B cell (primary cell): ENCODE measurements around the gene TAC3. TPM values are rescaled to one million over a fixed set of nuclear protein-coding genes. Genes with fewer than 3 reads are reported as not detected.

Experiments used
- ATAC-seq: fragments of 200-7000 bp; cut with Tn5 transposase; one replicate; pipeline ENCODE4 v1.10.0; 2021; ENCODE audit warnings: low read depth, mild to moderate bottlenecking, moderate number of reproducible peaks, moderate library complexity
- CTCF ChIA-PET: fragments of 350-600 bp; sonication (Branson Sonifier 250); formaldehyde crosslinking; loops from one replicate; lab custom pipeline; 2021; ENCODE audit warnings: antibody characterized with exemption, inconsistent platforms; lab: Charles Lee
- POLR2A ChIA-PET: fragments of 350-600 bp; sonication (Branson Sonifier 250); formaldehyde crosslinking; loops from one replicate; lab custom pipeline; 2021; ENCODE audit warnings: antibody characterized with exemption; lab: Charles Lee
- DNase-seq: peaks from one replicate; pipeline ENCODE4 v3.0.0; 2013
- H2AFZ ChIP-seq: 2 replicates; pipeline ENCODE4 v1.6.1; 2012; ENCODE audit warnings: mild to moderate bottlenecking, low read depth, low read length; ENCODE audit not compliant: insufficient read depth, poor library complexity, severe bottlenecking
- H3K27ac ChIP-seq, 2 donors: 1 replicate in 1 of 2; 2 replicates in 1 of 2; pipeline ENCODE4 v1.5.1; 2012 to 2013; ENCODE audit warnings: low read length in 2 of 2, mild to moderate bottlenecking in 2 of 2, moderate library complexity in 1 of 2
- H3K27me3 ChIP-seq, 4 experiments: fragments of 200-600 bp in 1 of 4; sonication (generic) in 1 of 4; replicated peaks in 1 of 4; 1 replicate in 2 of 4; 2 replicates in 2 of 4; pipeline versions ENCODE4 v1.6.1 to v1.7.0; 2013 to 2016; ENCODE audit warnings: low read length in 3 of 4, mild to moderate bottlenecking in 2 of 4, mixed read lengths in 1 of 4, moderate library complexity in 1 of 4; ENCODE audit not compliant: insufficient read depth in 4 of 4, control insufficient read depth in 3 of 4; ENCODE audit errors: control extremely low read depth in 1 of 4
- H3K36me3 ChIP-seq, 2 experiments: replicated peaks in 1 of 2; 1 replicate in 1 of 2; 2 replicates in 1 of 2; pipeline versions ENCODE4 v1.6.1 to v1.7.1; 2013; ENCODE audit warnings: low read length in 1 of 2; ENCODE audit not compliant: insufficient read depth in 2 of 2, control insufficient read depth in 1 of 2; ENCODE audit errors: control extremely low read depth in 1 of 2, extremely low read depth in 1 of 2
- H3K4me1 ChIP-seq, 2 donors: fragments of 200-600 bp in 1 of 2; sonication (generic) in 1 of 2; 1 replicate in 1 of 2; 2 replicates in 1 of 2; pipeline versions ENCODE4 v1.5.1 to v1.6.1; 2013 to 2017; ENCODE audit warnings: low read length in 2 of 2; ENCODE audit not compliant: control insufficient read depth in 2 of 2, insufficient read depth in 2 of 2
- H3K4me2 ChIP-seq: replicated peaks from 2 replicates; pipeline ENCODE3; 2012; ENCODE audit warnings: mild to moderate bottlenecking, low read depth, low read length; ENCODE audit not compliant: poor library complexity, severe bottlenecking
- H3K4me3 ChIP-seq, 5 experiments: fragments of 200-600 bp in 1 of 5; sonication (generic) in 1 of 5; 1 replicate in 3 of 5; 2 replicates in 2 of 5; pipeline versions ENCODE4 v1.5.1 to v1.7.0; 2011 to 2016; ENCODE audit warnings: low read length in 4 of 5, mild to moderate bottlenecking in 4 of 5, low read depth in 2 of 5, control low read depth in 1 of 5, moderate library complexity in 1 of 5; ENCODE audit not compliant: insufficient read depth in 1 of 5; ENCODE audit errors: control extremely low read depth in 1 of 5, extremely low read depth in 1 of 5
- H3K79me2 ChIP-seq: fragments of 200-600 bp; sonication (generic); one replicate; pipeline ENCODE4 v1.6.0; 2016; ENCODE audit warnings: low read length; ENCODE audit not compliant: control insufficient read depth, insufficient read depth
- H3K9ac ChIP-seq: fragments of 200-600 bp; sonication (generic); 2 replicates; pipeline ENCODE4 v1.6.1; 2017; ENCODE audit warnings: mild to moderate bottlenecking, low read length, moderate library complexity
- H3K9me3 ChIP-seq, 3 donors: one replicate each; pipeline versions ENCODE4 v1.6.1 to v1.7.1; 2013; ENCODE audit warnings: low read length in 2 of 3; ENCODE audit not compliant: control insufficient read depth in 2 of 3, insufficient read depth in 1 of 3; ENCODE audit errors: control extremely low read depth in 1 of 3
- H4K20me1 ChIP-seq: 2 replicates; pipeline ENCODE4 v1.6.0; 2012; ENCODE audit warnings: mild to moderate bottlenecking, low read length; ENCODE audit not compliant: insufficient read depth, control insufficient read depth, poor library complexity, severe bottlenecking
- H3K27ac Mint-ChIP-seq: one replicate; pipeline ENCODE4 v1.8.0; 2021; ENCODE audit warnings: mixed read lengths
- H3K27me3 Mint-ChIP-seq: one replicate; pipeline ENCODE4 v1.8.0; 2021; ENCODE audit warnings: mixed read lengths
- H3K4me1 Mint-ChIP-seq: one replicate; pipeline ENCODE4 v1.8.0; 2021; ENCODE audit warnings: mixed read lengths
- H3K4me3 Mint-ChIP-seq: one replicate; pipeline ENCODE4 v1.8.0; 2021; ENCODE audit warnings: mixed read lengths
- H3K9me3 Mint-ChIP-seq: one replicate; pipeline ENCODE4 v1.8.0; 2022; ENCODE audit warnings: mixed read lengths; ENCODE audit not compliant: insufficient read depth
- CTCF ChIP-seq: fragments of 200-600 bp; IDR thresholded peaks from one replicate; pipeline ENCODE4 v1.8.0; 2022; ENCODE audit warnings: antibody characterized with exemption, mild to moderate bottlenecking
- EZH2 ChIP-seq: IDR thresholded peaks from 2 replicates; pipeline ENCODE4 v1.6.1; 2012; ENCODE audit warnings: borderline replicate concordance, low read depth, mild to moderate bottlenecking, moderate library complexity, low read length; ENCODE audit not compliant: insufficient read depth, poor library complexity, severe bottlenecking
- WGBS: methylation state at CpG from one replicate; pipeline ENCODE4 v1.1.5; 2013; ENCODE audit warnings: missing lambda C conversion rate; ENCODE audit not compliant: insufficient coverage; 5-methylcytosine and 5-hydroxymethylcytosine counted together
- intact Hi-C: fragments of 100-400 bp; cut with micrococcal nuclease; formaldehyde crosslinking; loops from one replicate; pipeline ENCODE4 v1.10.0; 2022
- polyA plus RNA-seq: library from polyadenylated mRNA; depleted of rRNA; stranded (reverse); fragments of >200 nt; gene quantifications from 2 replicates; pipeline ENCODE4 v1.2.3, GENCODE V29; 2012
- total RNA-seq, 2 donors: library from RNA; stranded (reverse); fragments of 120-200 nt in 1 of 2; gene quantifications; 1 replicate in 1 of 2; 2 replicates in 1 of 2; pipeline versions ENCODE4 v1.2.3 to v1.2.4, GENCODE V29; 2013 to 2022

The TAC3 gene
- total and polyA plus RNA-seq, 2 donors (not counting 1 experiment from before 2014, with no cell fraction given) = 0.24 TPM; not detected in 1

GRCh38 chr12:57046947-57047890 lies 30.9 kb upstream of the TAC3 start:
- no peaks in the 10 kb centered on the region for H3K27me3 ChIP-seq
- peak overlapping the region; percentile 55 for H3K4me2 ChIP-seq
- 40% methylated on average over 1 of the region's 10 CpGs for WGBS
- H4K20me1 ChIP-seq = no peaks in the 10 kb centered on the region
- ChIA-PET CTCF (interaction anchor here (1.2 to 3.0 kb wide), 4 partner anchors 13 to 22 kb away, joined by 3 to 12 read pairs (median 6); no protein-coding TSS in a partner anchor), POLR2A (interaction anchor here (0.5 to 1.0 kb wide), 5 partner anchors 21 to 312 kb away, joined by 3 to 8 read pairs (median 3); no protein-coding TSS in a partner anchor)
- Mint-ChIP-seq H3K4me3 (peak overlapping the region; percentile 74), H3K27me3 (no peaks in the 10 kb centered on the region), H3K27ac (peak overlapping the region; percentile 82), H3K4me1 (peaks cover 26% of the 10 kb centered on the region), H3K9me3 (no peaks in the 10 kb centered on the region)
- DNase-seq = peak; percentile 50
- ATAC-seq = peak; percentile 49
- H3K9ac ChIP-seq = peak overlapping the region; percentile 41
- H3K4me1 ChIP-seq = peaks cover 18 to 24% of the 10 kb centered on the region in 2 donors
- intact Hi-C loops = loop anchor here (2.0 kb wide), 1 partner anchor 14 kb away; no protein-coding TSS in a partner anchor
- peak overlapping the region in 2 of 5 experiments; percentile 11 to 38 for H3K4me3 ChIP-seq
- TF ChIP-seq EZH2 (no peak), CTCF (no peak)
- H3K27ac ChIP-seq = no peak overlapping the region
- no peaks in the 10 kb centered on the region for H3K36me3 ChIP-seq
- no peaks in the 10 kb centered on the region for H3K79me2 ChIP-seq
- H2AFZ ChIP-seq = peak overlapping the region; percentile 59
- no peaks in the 10 kb centered on the region for H3K9me3 ChIP-seq
